Loucy (cell line): ENCODE measurements around the gene TMTC1.

Experiments
- CTCF ChIP-seq: fragments of 200-600 bp; sonication (generic); conservative IDR thresholded peaks from 2 replicates; pipeline ENCODE4 v1.5.1; 2014; ENCODE audit warnings: mild to moderate bottlenecking, antibody characterized with exemption, low read length
- EZH2phosphoT487 ChIP-seq: fragments of 200-600 bp; IDR thresholded peaks from 2 replicates; pipeline ENCODE4 v1.6.1; 2018; ENCODE audit warnings: antibody characterized with exemption, mild to moderate bottlenecking, moderate library complexity, borderline replicate concordance

GRCh38 chr12:29492891-29493290 is 290.9 kb downstream of the TMTC1 start:
- TF ChIP-seq CTCF: no peak
- TF ChIP-seq EZH2phosphoT487: no peak
